HepG2 (cell line): Measurements from ENCODE around the gene H6PD. TPM values are rescaled to one million over a fixed set of nuclear protein-coding genes. Genes with fewer than 3 reads are reported as not detected.

Experiments used
- BRD4 ChIP-seq: sonication (generic); formaldehyde crosslinking; IDR thresholded peaks from 2 replicates; pipeline ENCODE4 v1.4.0; 2020; ENCODE audit warnings: missing genetic modification reagents
- DZIP1 ChIP-seq: sonication (generic); formaldehyde crosslinking; IDR thresholded peaks from 2 replicates; pipeline ENCODE4 v1.5.0; 2020; ENCODE audit warnings: mild to moderate bottlenecking, missing genetic modification reagents
- FOXP4 ChIP-seq: sonication (generic); formaldehyde crosslinking; IDR thresholded peaks from 2 replicates; pipeline ENCODE4 v1.4.0; 2020; ENCODE audit warnings: missing genetic modification reagents
- HNF1A ChIP-seq, 2 experiments: sonication (generic) in 1 of 2; formaldehyde crosslinking in 1 of 2; IDR thresholded peaks; 2 replicates each; pipeline versions ENCODE4 v1.4.0 to v1.6.1; 2016 to 2020; ENCODE audit warnings: borderline replicate concordance in 1 of 2, low read depth in 1 of 2, mild to moderate bottlenecking in 1 of 2, missing genetic modification reagents in 1 of 2
- ISL2 ChIP-seq: sonication (generic); formaldehyde crosslinking; IDR thresholded peaks from 2 replicates; pipeline ENCODE4 v1.5.0; 2020; ENCODE audit warnings: missing genetic modification reagents
- KDM6A ChIP-seq: IDR thresholded peaks from 2 replicates; pipeline ENCODE4 v1.6.1; 2016; ENCODE audit warnings: low read depth
- MED1 ChIP-seq: sonication (generic); formaldehyde crosslinking; IDR thresholded peaks from 2 replicates; pipeline ENCODE4 v1.4.0; 2020; ENCODE audit warnings: missing genetic modification reagents
- NCOA2 ChIP-seq: sonication (generic); formaldehyde crosslinking; IDR thresholded peaks from 2 replicates; pipeline ENCODE4 v1.8.0; 2022; ENCODE audit warnings: inconsistent platforms
- PLSCR1 ChIP-seq: sonication (generic); formaldehyde crosslinking; IDR thresholded peaks from 2 replicates; pipeline ENCODE4 v1.5.0; 2020; ENCODE audit warnings: missing genetic modification reagents, mild to moderate bottlenecking, borderline replicate concordance
- RCOR2 ChIP-seq: IDR thresholded peaks from 2 replicates; pipeline ENCODE4 v1.6.1; 2016; ENCODE audit warnings: missing biosample characterization, missing genetic modification reagents
- STAT5B ChIP-seq: sonication (generic); formaldehyde crosslinking; IDR thresholded peaks from 2 replicates; pipeline ENCODE4 v1.4.0; 2020; ENCODE audit warnings: missing genetic modification reagents
- TAF1 ChIP-seq: sonication (generic); formaldehyde crosslinking; IDR thresholded peaks from 2 replicates; pipeline ENCODE4 v1.4.0; 2020; ENCODE audit warnings: missing genetic modification reagents
- THAP11 ChIP-seq: IDR thresholded peaks from 2 replicates; pipeline ENCODE4 v1.6.1; 2016; ENCODE audit warnings: missing biosample characterization, missing genetic modification reagents
- ZBTB49 ChIP-seq: sonication (generic); formaldehyde crosslinking; IDR thresholded peaks from 2 replicates; pipeline ENCODE4 v1.4.0; 2020; ENCODE audit warnings: missing genetic modification reagents, borderline replicate concordance
- ZNF614 ChIP-seq: IDR thresholded peaks from 2 replicates; pipeline ENCODE4 v1.6.1; 2018; ENCODE audit warnings: missing biosample characterization, missing genetic modification reagents, inconsistent platforms, borderline replicate concordance
- ZNF772 ChIP-seq: sonication (generic); formaldehyde crosslinking; IDR thresholded peaks from 2 replicates; pipeline ENCODE4 v1.5.0; 2020; ENCODE audit warnings: mild to moderate bottlenecking, missing genetic modification reagents
- ZSCAN9 ChIP-seq: IDR thresholded peaks from 2 replicates; pipeline ENCODE4 v1.6.1; 2016; ENCODE audit warnings: borderline replicate concordance
- polyA plus RNA-seq, 8 experiments: library from polyadenylated mRNA; depleted of rRNA in 3 of 8; stranded (reverse) in 7 of 8; unstranded in 1 of 8; fragments of >200 nt; fragmentation: Illumina TruSeq in 4 of 8; extraction: Trizol in 4 of 8; gene quantifications; 2 replicates each; pipeline versions ENCODE4 v1.2.1 to v1.2.3, GENCODE V29; 2011 to 2016; ENCODE audit warnings: low read depth in 4 of 8, missing spikeins in 1 of 8, mixed read lengths in 1 of 8; ENCODE audit not compliant: insufficient read depth in 1 of 8
- total RNA-seq, 5 experiments: library from RNA; depleted of rRNA; stranded (reverse); fragments of >200 nt; fragmentation: Illumina TruSeq; extraction: Trizol; gene quantifications; 2 replicates each; pipeline ENCODE4 v1.2.3, GENCODE V29; 2016; ENCODE audit warnings: low read depth in 1 of 5

Gene H6PD
- total and polyA plus RNA-seq, 2 of the 13 experiments (the other 11 are each of a cell fraction or from before 2014, with no cell fraction given) = 9.3 to 14.1 TPM

GRCh38 chr1:9233241-9233941 lies 1.2 kb upstream of the H6PD start (continued):
- peak; percentile 59; the same call in 1 of the 2 replicates for TF ChIP-seq DZIP1 (CRISPR knock-in tag)
- TF ChIP-seq STAT5B (CRISPR knock-in tag) = no peak
- no peak for TF ChIP-seq ZBTB49
- TF ChIP-seq THAP11 = peak; percentile 82
- TF ChIP-seq ZNF772 (CRISPR knock-in tag) = peak; percentile 80
- peak; percentile 98 for TF ChIP-seq NCOA2 (CRISPR knock-in tag)
- TF ChIP-seq ISL2 (CRISPR knock-in tag) = peak; percentile 90
- TF ChIP-seq ZSCAN9 (CRISPR knock-in tag) = peak; percentile 79; the same call in 1 of the 2 replicates
- TF ChIP-seq TAF1 (CRISPR knock-in tag) = peak; percentile 68
- TF ChIP-seq RCOR2 = peak; percentile 81; the same call in 1 of the 2 replicates
- peak; percentile 96 for TF ChIP-seq MED1 (CRISPR knock-in tag)
- peak; percentile 81; the same call in 1 of the 2 replicates for TF ChIP-seq BRD4 (CRISPR knock-in tag)
- TF ChIP-seq KDM6A (CRISPR knock-in tag) = peak; percentile 94
- no peak for TF ChIP-seq PLSCR1 (CRISPR knock-in tag)
- TF ChIP-seq HNF1A (IDR thresholded peaks at IDR 0.05; ENCODE audit: low read depth) = peak; percentile 52; the same call in 1 of the 2 replicates
- TF ChIP-seq HNF1A (CRISPR knock-in tag; IDR thresholded peaks at IDR 0.05; ENCODE audit: borderline replicate concordance) = peak; percentile 83; the same call in 1 of the 2 replicates
- peak; percentile 83 for TF ChIP-seq FOXP4 (CRISPR knock-in tag)
- TF ChIP-seq ZNF614 (CRISPR knock-in tag) = 0 out of 2 replicates have a peak, but pooled peaks have one; percentile 65
